H1 (cell line): Measurements from ENCODE around the gene RNASE1. TPM values are rescaled to one million over a fixed set of nuclear protein-coding genes. Genes with fewer than 3 reads are reported as not detected.

Experiments used
- CTCF ChIA-PET: fragments of 300-600 bp; sonication (Branson Sonifier 250); formaldehyde crosslinking; loops from one replicate; lab custom pipeline; 2021; ENCODE audit not compliant: partially characterized antibody; lab: Charles Lee
- POLR2A ChIA-PET: fragments of 300-600 bp; sonication (Branson Sonifier 250); formaldehyde crosslinking; loops from one replicate; lab custom pipeline; 2021; ENCODE audit warnings: inconsistent platforms; ENCODE audit not compliant: partially characterized antibody; lab: Charles Lee
- DNase-seq, 2 experiments: peaks; one replicate each; pipeline versions ENCODE4 v3.0.0 to v3.0.0-alpha.2; 2010 to 2022; ENCODE audit warnings: low spot score in 2 of 2, low read depth in 1 of 2, mixed read lengths in 1 of 2
- FAIRE-seq: peaks from 2 replicates; lab custom pipeline; 2011; peaks lifted over from hg19 to GRCh38; lab: Jason Lieb, UNC
- H2AFZ ChIP-seq: 2 replicates; pipeline ENCODE4 v1.8.1; 2012; ENCODE audit warnings: low read length, inconsistent platforms
- H2AK5ac ChIP-seq: 2 replicates; pipeline ENCODE4 v1.6.1; 2013; ENCODE audit warnings: low read depth, low read length
- H2BK120ac ChIP-seq: replicated peaks from 2 replicates; pipeline ENCODE3; 2013; ENCODE audit warnings: low read depth, low read length, inconsistent platforms
- H2BK12ac ChIP-seq: 2 replicates; pipeline ENCODE4 v1.6.1; 2013; ENCODE audit warnings: low read depth, low read length
- H2BK15ac ChIP-seq: 2 replicates; pipeline ENCODE4 v1.6.1; 2013; ENCODE audit warnings: low read length
- H2BK20ac ChIP-seq: 2 replicates; pipeline ENCODE4 v1.6.1; 2013; ENCODE audit warnings: low read length
- H2BK5ac ChIP-seq: 2 replicates; pipeline ENCODE4 v1.6.1; 2013; ENCODE audit warnings: low read depth, low read length
- H3K14ac ChIP-seq: 2 replicates; pipeline ENCODE4 v1.6.1; 2013; ENCODE audit warnings: inconsistent platforms; ENCODE audit not compliant: insufficient read length
- H3K18ac ChIP-seq: 2 replicates; pipeline ENCODE4 v1.6.1; 2013; ENCODE audit warnings: low read length; ENCODE audit errors: extremely low read depth
- H3K23ac ChIP-seq: 2 replicates; pipeline ENCODE4 v1.6.1; 2013; ENCODE audit warnings: inconsistent platforms; ENCODE audit not compliant: insufficient read length
- H3K23me2 ChIP-seq: 2 replicates; pipeline ENCODE4 v1.6.1; 2013; ENCODE audit warnings: low read depth, low read length
- H3K27ac ChIP-seq: 2 replicates; pipeline ENCODE4 v1.6.1; 2011; ENCODE audit warnings: low read depth, low read length, inconsistent platforms
- H3K27me3 ChIP-seq, 4 experiments: replicated peaks in 1 of 4; 1 replicate in 1 of 4; 2 replicates in 3 of 4; pipeline versions ENCODE4 v1.6.1 to v1.8.1; 2011 to 2013; ENCODE audit warnings: low read length in 3 of 4, mild to moderate bottlenecking in 3 of 4, inconsistent platforms in 2 of 4, mixed read lengths in 2 of 4, moderate library complexity in 1 of 4; ENCODE audit not compliant: control insufficient read depth in 3 of 4, insufficient read depth in 3 of 4; ENCODE audit errors: extremely low read depth in 1 of 4
- H3K36me3 ChIP-seq, 4 experiments: 2 replicates each; pipeline versions ENCODE4 v1.6.1 to v1.8.1; 2011 to 2013; ENCODE audit warnings: mild to moderate bottlenecking in 4 of 4, low read length in 3 of 4, moderate library complexity in 2 of 4, control low read depth in 1 of 4, inconsistent platforms in 1 of 4; ENCODE audit not compliant: insufficient read depth in 4 of 4, control insufficient read depth in 2 of 4
- H3K4ac ChIP-seq: replicated peaks from 2 replicates; pipeline ENCODE3; 2013; ENCODE audit warnings: low read length, low read depth, mixed read lengths, inconsistent platforms; ENCODE audit not compliant: insufficient read length
- H3K4me1 ChIP-seq, 4 experiments: replicated peaks in 1 of 4; 1 replicate in 1 of 4; 2 replicates in 3 of 4; pipeline versions ENCODE4 v1.6.1 to v1.8.1; 2011 to 2013; ENCODE audit warnings: low read length in 3 of 4, inconsistent platforms in 2 of 4, mixed read lengths in 1 of 4; ENCODE audit not compliant: insufficient read depth in 4 of 4, control insufficient read depth in 3 of 4
- H3K4me2 ChIP-seq, 2 experiments: 2 replicates each; pipeline versions ENCODE4 v1.6.1 to v1.8.1; 2011 to 2013; ENCODE audit warnings: low read depth in 2 of 2, low read length in 2 of 2, control low read depth in 1 of 2, inconsistent platforms in 1 of 2, mild to moderate bottlenecking in 1 of 2; ENCODE audit not compliant: insufficient read depth in 1 of 2
- H3K4me3 ChIP-seq, 4 experiments: fragments of 200-600, 300-600 bp in 1 of 4; sonication (generic), shearing (Covaris generic), sonication (Bioruptor Twin) in 1 of 4; 2 replicates each; pipeline versions ENCODE4 v1.5.1 to v1.8.1; 2011 to 2016; ENCODE audit warnings: low read length in 4 of 4, low read depth in 3 of 4, control low read depth in 2 of 4, inconsistent platforms in 2 of 4, mild to moderate bottlenecking in 2 of 4, mixed read lengths in 1 of 4, moderate library complexity in 1 of 4; ENCODE audit not compliant: insufficient read depth in 2 of 4; ENCODE audit errors: extremely low read depth in 1 of 4
- H3K56ac ChIP-seq: replicated peaks from 2 replicates; pipeline ENCODE3; 2013; ENCODE audit warnings: low read depth, mild to moderate bottlenecking, mixed read lengths, low read length, inconsistent platforms; ENCODE audit not compliant: insufficient read length
- H3K79me1 ChIP-seq: 2 replicates; pipeline ENCODE4 v1.6.1; 2013; ENCODE audit warnings: low read depth, low read length, control low read depth
- H3K79me2 ChIP-seq, 2 experiments: 2 replicates each; pipeline versions ENCODE4 v1.6.1 to v1.8.1; 2012 to 2013; ENCODE audit warnings: low read length in 2 of 2, mild to moderate bottlenecking in 2 of 2, inconsistent platforms in 1 of 2; ENCODE audit not compliant: insufficient read depth in 2 of 2, control insufficient read depth in 1 of 2
- H3K9ac ChIP-seq, 4 experiments: replicated peaks in 1 of 4; 1 replicate in 1 of 4; 2 replicates in 3 of 4; pipeline versions ENCODE4 v1.6.1 to v1.8.1; 2011 to 2013; ENCODE audit warnings: low read depth in 3 of 4, low read length in 3 of 4, control low read depth in 2 of 4, mild to moderate bottlenecking in 2 of 4, moderate library complexity in 2 of 4, inconsistent platforms in 1 of 4; ENCODE audit errors: extremely low read depth in 1 of 4
- H3K9me3 ChIP-seq, 2 experiments: 2 replicates each; pipeline versions ENCODE4 v1.6.1 to v1.8.1; 2012 to 2013; ENCODE audit warnings: mild to moderate bottlenecking in 2 of 2, moderate library complexity in 2 of 2, control low read depth in 1 of 2, inconsistent platforms in 1 of 2, low read depth in 1 of 2, low read length in 1 of 2, mixed read lengths in 1 of 2; ENCODE audit not compliant: insufficient read depth in 2 of 2
- H4K20me1 ChIP-seq, 2 experiments: replicated peaks in 1 of 2; 2 replicates each; pipeline versions ENCODE3 to v1.8.1; 2011 to 2013; ENCODE audit warnings: inconsistent platforms in 2 of 2, low read length in 2 of 2, mild to moderate bottlenecking in 1 of 2; ENCODE audit not compliant: insufficient read depth in 2 of 2, control insufficient read depth in 1 of 2
- H4K5ac ChIP-seq: 2 replicates; pipeline ENCODE4 v1.6.1; 2013; ENCODE audit warnings: low read length, low read depth, mixed read lengths, inconsistent platforms; ENCODE audit not compliant: insufficient read length
- H4K8ac ChIP-seq: 2 replicates; pipeline ENCODE4 v1.8.0; 2013; ENCODE audit warnings: mild to moderate bottlenecking, moderate library complexity, low read length, inconsistent platforms; ENCODE audit not compliant: insufficient read depth; ENCODE audit errors: extremely low read depth
- H4K91ac ChIP-seq: replicated peaks from 2 replicates; pipeline ENCODE3; 2013; ENCODE audit warnings: low read length, mixed read lengths, inconsistent platforms; ENCODE audit not compliant: insufficient read length
- CBX5 ChIP-seq: fragments of 300-800, 300-1000 bp; sonication (generic); IDR thresholded peaks from 2 replicates; pipeline ENCODE4 v1.7.1; 2016; ENCODE audit warnings: antibody characterized with exemption, low read length, low read depth
- CEBPB ChIP-seq: IDR thresholded peaks from 2 replicates; pipeline ENCODE4 v1.6.1; 2012; ENCODE audit warnings: low read depth, low read length
- CHD1 ChIP-seq: IDR thresholded peaks from 2 replicates; pipeline ENCODE4 v1.6.1; 2012; ENCODE audit warnings: low read depth, low read length, improper control_type of control experiment
- GABPA ChIP-seq: IDR thresholded peaks from 2 replicates; pipeline ENCODE4 v1.6.1; 2011; ENCODE audit warnings: mild to moderate bottlenecking, low read length, moderate library complexity, borderline replicate concordance; ENCODE audit not compliant: insufficient read depth
- POLR2AphosphoS5 ChIP-seq: IDR thresholded peaks from 2 replicates; pipeline ENCODE4 v1.6.1; 2011; ENCODE audit warnings: low read depth, low read length
- RAD21 ChIP-seq, 2 experiments: IDR thresholded peaks in 1 of 2; conservative IDR thresholded peaks in 1 of 2; 2 replicates each; pipeline ENCODE4 v1.6.1; 2011; ENCODE audit warnings: low read depth in 2 of 2, low read length in 2 of 2, improper control_type of control experiment in 1 of 2, inconsistent platforms in 1 of 2, mild to moderate bottlenecking in 1 of 2, moderate library complexity in 1 of 2
- RFX5 ChIP-seq: IDR thresholded peaks from 2 replicates; pipeline ENCODE4 v1.6.1; 2011; ENCODE audit warnings: low read depth, low read length, improper control_type of control experiment, borderline replicate concordance
- SIX5 ChIP-seq: IDR thresholded peaks from 2 replicates; pipeline ENCODE4 v1.6.1; 2011; ENCODE audit warnings: mild to moderate bottlenecking, low read depth, low read length
- SP1 ChIP-seq: IDR thresholded peaks from 2 replicates; pipeline ENCODE4 v1.6.1; 2011; ENCODE audit warnings: low read depth, low read length
- SP4 ChIP-seq: IDR thresholded peaks from 2 replicates; pipeline ENCODE4 v1.6.1; 2012; ENCODE audit warnings: low read length, inconsistent platforms
- TCF12 ChIP-seq: IDR thresholded peaks from 2 replicates; pipeline ENCODE4 v1.6.1; 2011; ENCODE audit warnings: low read depth, mild to moderate bottlenecking, low read length
- WGBS, 2 experiments: shearing (Covaris generic) in 1 of 2; methylation state at CpG; one replicate each; pipeline versions ENCODE4 v1.1.6 to v1.1.7; 2013 to 2015; ENCODE audit warnings: low lambda C conversion rate in 2 of 2, mixed read lengths in 2 of 2, inconsistent platforms in 1 of 2, low coverage in 1 of 2, missing lambda C conversion rate in 1 of 2; ENCODE audit not compliant: insufficient replicate concordance in 2 of 2, insufficient coverage in 1 of 2, insufficient read length in 1 of 2; ENCODE audit errors: extremely low coverage in 1 of 2, missing lambda C conversion rate in 1 of 2; 5-methylcytosine and 5-hydroxymethylcytosine counted together
- polyA plus RNA-seq, 7 experiments: library from polyadenylated mRNA; depleted of rRNA in 3 of 7; stranded (reverse) in 5 of 7; unstranded in 2 of 7; fragments of >200 nt in 5 of 7; fragments of 200-250 nt in 2 of 7; gene quantifications; 1 replicate in 5 of 7; 2 replicates in 1 of 7; 4 replicates in 1 of 7; pipeline versions ENCODE4 v1.2.1 to v1.2.3, GENCODE V29; 2011 to 2013; ENCODE audit warnings: missing spikeins in 2 of 7, mixed read lengths in 2 of 7
- total RNA-seq: library from RNA; stranded (reverse); fragmentation: NEBNext Ultra II Directional; extraction: Animal tissue kit (Norgen Biotek cat#: 25700); gene quantifications from 2 replicates; pipeline ENCODE4 v1.2.1, GENCODE V29; 2021
- TF ChIP-seq, protein P1 (sequence below), 3 experiments: IDR thresholded peaks; 1 replicate in 2 of 3; 2 replicates in 1 of 3; pipeline versions ENCODE4 v1.5.1 to v1.6.1; 2011; ENCODE audit warnings: low read length in 3 of 3, mild to moderate bottlenecking in 3 of 3, inconsistent platforms in 2 of 3, low read depth in 1 of 3, moderate library complexity in 1 of 3; ENCODE audit not compliant: insufficient read depth in 1 of 3; ENCODE audit errors: control extremely low read depth in 1 of 3

The RNASE1 gene
- total and polyA plus RNA-seq, 2 of the 8 experiments (the other 6 are each of a cell fraction or from before 2014, with no cell fraction given), result 2.2 to 13.4 TPM

DNA sequence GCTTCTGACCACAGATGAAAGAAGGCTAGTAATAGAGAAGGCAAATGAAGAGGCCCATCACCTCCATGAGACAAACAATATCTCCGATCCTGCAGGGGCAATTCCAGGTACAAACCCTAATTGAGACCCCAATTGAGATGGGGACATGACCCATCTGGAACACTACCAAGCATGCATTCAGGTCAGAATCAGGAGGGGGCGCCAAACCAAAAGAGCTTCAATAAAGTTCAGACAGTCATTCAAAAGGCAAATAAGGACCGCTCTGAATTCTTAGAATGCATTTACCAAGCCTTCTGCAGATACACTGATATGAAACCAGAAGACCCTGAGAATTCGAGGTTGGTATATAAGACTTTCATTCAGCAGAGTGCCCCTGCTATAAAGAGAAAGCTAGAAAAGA, 44.7 kb downstream of the RNASE1 start:
- no peak overlapping the region for H3K4me3 ChIP-seq
- no peak overlapping the region for H3K56ac ChIP-seq
- H3K79me1 ChIP-seq, result no peaks in the 10 kb centered on the region
- H3K9ac ChIP-seq, result no peak overlapping the region
- H3K4ac ChIP-seq, result no peak overlapping the region
- no peaks in the 10 kb centered on the region for H3K9me3 ChIP-seq
- no peaks in the 10 kb centered on the region for H3K27me3 ChIP-seq
- H2BK15ac ChIP-seq, result no peak overlapping the region
- no peak overlapping the region for H3K4me2 ChIP-seq
- H4K20me1 ChIP-seq, result no peaks in the 10 kb centered on the region
- WGBS, 2 experiments, result 61% methylated on average over 4 of the region's 4 CpGs; no CpG with 5 or more reads in 1 of the 2 experiments
- H4K8ac ChIP-seq, result no peak overlapping the region
- H3K36me3 ChIP-seq, result no peaks in the 10 kb centered on the region
- peak in 1 of 2 experiments; percentile 63 for DNase-seq
- H3K23ac ChIP-seq, result no peak overlapping the region
- peaks cover 0 to 9% (median 2%) of the 10 kb centered on the region in 4 experiments; a peak in 6 of 7 replicates for H3K4me1 ChIP-seq
- ChIA-PET POLR2A (interaction anchor here (1.0 to 1.2 kb wide), 2 partner anchors 18 to 52 kb away, joined by 3 to 4 read pairs; no protein-coding TSS in a partner anchor), CTCF (interaction anchor here (0.7 to 6.5 kb wide), 32 partner anchors 10 to 116 kb away, joined by 3 to 70 read pairs (median 6); partner anchors contain the start of genes EDDM3A, EDDM3B and RNASE6)
- no peaks in the 10 kb centered on the region for H3K23me2 ChIP-seq
- H2BK20ac ChIP-seq, result no peak overlapping the region
- H2AFZ ChIP-seq, result no peak overlapping the region
- H3K18ac ChIP-seq, result no peak overlapping the region
- no peak overlapping the region for H2BK5ac ChIP-seq
- FAIRE-seq, result no peak
- no peak overlapping the region for H4K5ac ChIP-seq
- no peak overlapping the region for H3K27ac ChIP-seq
- H4K91ac ChIP-seq, result no peak overlapping the region
- no peak overlapping the region for H2BK12ac ChIP-seq
- no peak overlapping the region for H3K14ac ChIP-seq
- no peak overlapping the region for H2AK5ac ChIP-seq
- H2BK120ac ChIP-seq, result no peak overlapping the region
- no peaks in the 10 kb centered on the region for H3K79me2 ChIP-seq
- no peak for TF ChIP-seq CHD1
- TF ChIP-seq GABPA, result no peak
- TF ChIP-seq SIX5, result no peak
- no peak for TF ChIP-seq CEBPB
- TF ChIP-seq TCF12, result no peak
- TF ChIP-seq RFX5, result no peak
- TF ChIP-seq SP1, result no peak
- no peak for TF ChIP-seq CBX5
- TF ChIP-seq, protein P1, sequence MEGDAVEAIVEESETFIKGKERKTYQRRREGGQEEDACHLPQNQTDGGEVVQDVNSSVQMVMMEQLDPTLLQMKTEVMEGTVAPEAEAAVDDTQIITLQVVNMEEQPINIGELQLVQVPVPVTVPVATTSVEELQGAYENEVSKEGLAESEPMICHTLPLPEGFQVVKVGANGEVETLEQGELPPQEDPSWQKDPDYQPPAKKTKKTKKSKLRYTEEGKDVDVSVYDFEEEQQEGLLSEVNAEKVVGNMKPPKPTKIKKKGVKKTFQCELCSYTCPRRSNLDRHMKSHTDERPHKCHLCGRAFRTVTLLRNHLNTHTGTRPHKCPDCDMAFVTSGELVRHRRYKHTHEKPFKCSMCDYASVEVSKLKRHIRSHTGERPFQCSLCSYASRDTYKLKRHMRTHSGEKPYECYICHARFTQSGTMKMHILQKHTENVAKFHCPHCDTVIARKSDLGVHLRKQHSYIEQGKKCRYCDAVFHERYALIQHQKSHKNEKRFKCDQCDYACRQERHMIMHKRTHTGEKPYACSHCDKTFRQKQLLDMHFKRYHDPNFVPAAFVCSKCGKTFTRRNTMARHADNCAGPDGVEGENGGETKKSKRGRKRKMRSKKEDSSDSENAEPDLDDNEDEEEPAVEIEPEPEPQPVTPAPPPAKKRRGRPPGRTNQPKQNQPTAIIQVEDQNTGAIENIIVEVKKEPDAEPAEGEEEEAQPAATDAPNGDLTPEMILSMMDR (IDR thresholded peaks at IDR 0.05; ENCODE audit: control extremely low read depth in 1 of 3, insufficient read depth in 1 of 3, low read depth in 1 of 3, low read length in 3 of 3), result peak in 2 of 3 experiments; percentile 59 to 61; a peak in 3 of 4 replicates
- peak; percentile 40 to 61 for TF ChIP-seq RAD21 (IDR thresholded peaks at IDR 0.05 in 1 of 2, conservative IDR thresholded peaks at IDR 0.05 in 1 of 2; ENCODE audit: low read depth in 2 of 2, low read length in 2 of 2)
- TF ChIP-seq POLR2AphosphoS5, result no peak
- no peak for TF ChIP-seq SP4
